H1 (cell line): Measurements from ENCODE around the gene STK33. TPM values are rescaled to one million over a fixed set of nuclear protein-coding genes. Genes with fewer than 3 reads are reported as not detected.

Source experiments
- CTCF ChIA-PET: fragments of 300-600 bp; sonication (Branson Sonifier 250); formaldehyde crosslinking; loops from one replicate; lab custom pipeline; 2021; ENCODE audit not compliant: partially characterized antibody; lab: Charles Lee
- POLR2A ChIA-PET: fragments of 300-600 bp; sonication (Branson Sonifier 250); formaldehyde crosslinking; loops from one replicate; lab custom pipeline; 2021; ENCODE audit warnings: inconsistent platforms; ENCODE audit not compliant: partially characterized antibody; lab: Charles Lee
- DNase-seq, 2 experiments: peaks; one replicate each; pipeline versions ENCODE4 v3.0.0 to v3.0.0-alpha.2; 2010 to 2022; ENCODE audit warnings: low spot score in 2 of 2, low read depth in 1 of 2, mixed read lengths in 1 of 2
- FAIRE-seq: peaks from 2 replicates; lab custom pipeline; 2011; peaks lifted over from hg19 to GRCh38; lab: Jason Lieb, UNC
- H2AFZ ChIP-seq: 2 replicates; pipeline ENCODE4 v1.8.1; 2012; ENCODE audit warnings: low read length, inconsistent platforms
- H2AK5ac ChIP-seq: 2 replicates; pipeline ENCODE4 v1.6.1; 2013; ENCODE audit warnings: low read depth, low read length
- H2BK120ac ChIP-seq: replicated peaks from 2 replicates; pipeline ENCODE3; 2013; ENCODE audit warnings: low read depth, low read length, inconsistent platforms
- H2BK12ac ChIP-seq: 2 replicates; pipeline ENCODE4 v1.6.1; 2013; ENCODE audit warnings: low read depth, low read length
- H2BK15ac ChIP-seq: 2 replicates; pipeline ENCODE4 v1.6.1; 2013; ENCODE audit warnings: low read length
- H2BK20ac ChIP-seq: 2 replicates; pipeline ENCODE4 v1.6.1; 2013; ENCODE audit warnings: low read length
- H2BK5ac ChIP-seq: 2 replicates; pipeline ENCODE4 v1.6.1; 2013; ENCODE audit warnings: low read depth, low read length
- H3K14ac ChIP-seq: 2 replicates; pipeline ENCODE4 v1.6.1; 2013; ENCODE audit warnings: inconsistent platforms; ENCODE audit not compliant: insufficient read length
- H3K18ac ChIP-seq: 2 replicates; pipeline ENCODE4 v1.6.1; 2013; ENCODE audit warnings: low read length; ENCODE audit errors: extremely low read depth
- H3K23ac ChIP-seq: 2 replicates; pipeline ENCODE4 v1.6.1; 2013; ENCODE audit warnings: inconsistent platforms; ENCODE audit not compliant: insufficient read length
- H3K23me2 ChIP-seq: 2 replicates; pipeline ENCODE4 v1.6.1; 2013; ENCODE audit warnings: low read depth, low read length
- H3K27ac ChIP-seq: 2 replicates; pipeline ENCODE4 v1.6.1; 2011; ENCODE audit warnings: low read depth, low read length, inconsistent platforms
- H3K27me3 ChIP-seq, 4 experiments: replicated peaks in 1 of 4; 1 replicate in 1 of 4; 2 replicates in 3 of 4; pipeline versions ENCODE4 v1.6.1 to v1.8.1; 2011 to 2013; ENCODE audit warnings: low read length in 3 of 4, mild to moderate bottlenecking in 3 of 4, inconsistent platforms in 2 of 4, mixed read lengths in 2 of 4, moderate library complexity in 1 of 4; ENCODE audit not compliant: control insufficient read depth in 3 of 4, insufficient read depth in 3 of 4; ENCODE audit errors: extremely low read depth in 1 of 4
- H3K36me3 ChIP-seq, 4 experiments: 2 replicates each; pipeline versions ENCODE4 v1.6.1 to v1.8.1; 2011 to 2013; ENCODE audit warnings: mild to moderate bottlenecking in 4 of 4, low read length in 3 of 4, moderate library complexity in 2 of 4, control low read depth in 1 of 4, inconsistent platforms in 1 of 4; ENCODE audit not compliant: insufficient read depth in 4 of 4, control insufficient read depth in 2 of 4
- H3K4ac ChIP-seq: replicated peaks from 2 replicates; pipeline ENCODE3; 2013; ENCODE audit warnings: low read length, low read depth, mixed read lengths, inconsistent platforms; ENCODE audit not compliant: insufficient read length
- H3K4me1 ChIP-seq, 4 experiments: replicated peaks in 1 of 4; 1 replicate in 1 of 4; 2 replicates in 3 of 4; pipeline versions ENCODE4 v1.6.1 to v1.8.1; 2011 to 2013; ENCODE audit warnings: low read length in 3 of 4, inconsistent platforms in 2 of 4, mixed read lengths in 1 of 4; ENCODE audit not compliant: insufficient read depth in 4 of 4, control insufficient read depth in 3 of 4
- H3K4me2 ChIP-seq, 2 experiments: 2 replicates each; pipeline versions ENCODE4 v1.6.1 to v1.8.1; 2011 to 2013; ENCODE audit warnings: low read depth in 2 of 2, low read length in 2 of 2, control low read depth in 1 of 2, inconsistent platforms in 1 of 2, mild to moderate bottlenecking in 1 of 2; ENCODE audit not compliant: insufficient read depth in 1 of 2
- H3K4me3 ChIP-seq, 4 experiments: fragments of 200-600, 300-600 bp in 1 of 4; sonication (generic), shearing (Covaris generic), sonication (Bioruptor Twin) in 1 of 4; 2 replicates each; pipeline versions ENCODE4 v1.5.1 to v1.8.1; 2011 to 2016; ENCODE audit warnings: low read length in 4 of 4, low read depth in 3 of 4, control low read depth in 2 of 4, inconsistent platforms in 2 of 4, mild to moderate bottlenecking in 2 of 4, mixed read lengths in 1 of 4, moderate library complexity in 1 of 4; ENCODE audit not compliant: insufficient read depth in 2 of 4; ENCODE audit errors: extremely low read depth in 1 of 4
- H3K56ac ChIP-seq: replicated peaks from 2 replicates; pipeline ENCODE3; 2013; ENCODE audit warnings: low read depth, mild to moderate bottlenecking, mixed read lengths, low read length, inconsistent platforms; ENCODE audit not compliant: insufficient read length
- H3K79me1 ChIP-seq: 2 replicates; pipeline ENCODE4 v1.6.1; 2013; ENCODE audit warnings: low read depth, low read length, control low read depth
- H3K79me2 ChIP-seq, 2 experiments: 2 replicates each; pipeline versions ENCODE4 v1.6.1 to v1.8.1; 2012 to 2013; ENCODE audit warnings: low read length in 2 of 2, mild to moderate bottlenecking in 2 of 2, inconsistent platforms in 1 of 2; ENCODE audit not compliant: insufficient read depth in 2 of 2, control insufficient read depth in 1 of 2
- H3K9ac ChIP-seq, 4 experiments: replicated peaks in 1 of 4; 1 replicate in 1 of 4; 2 replicates in 3 of 4; pipeline versions ENCODE4 v1.6.1 to v1.8.1; 2011 to 2013; ENCODE audit warnings: low read depth in 3 of 4, low read length in 3 of 4, control low read depth in 2 of 4, mild to moderate bottlenecking in 2 of 4, moderate library complexity in 2 of 4, inconsistent platforms in 1 of 4; ENCODE audit errors: extremely low read depth in 1 of 4
- H3K9me3 ChIP-seq, 2 experiments: 2 replicates each; pipeline versions ENCODE4 v1.6.1 to v1.8.1; 2012 to 2013; ENCODE audit warnings: mild to moderate bottlenecking in 2 of 2, moderate library complexity in 2 of 2, control low read depth in 1 of 2, inconsistent platforms in 1 of 2, low read depth in 1 of 2, low read length in 1 of 2, mixed read lengths in 1 of 2; ENCODE audit not compliant: insufficient read depth in 2 of 2
- H4K20me1 ChIP-seq, 2 experiments: replicated peaks in 1 of 2; 2 replicates each; pipeline versions ENCODE3 to v1.8.1; 2011 to 2013; ENCODE audit warnings: inconsistent platforms in 2 of 2, low read length in 2 of 2, mild to moderate bottlenecking in 1 of 2; ENCODE audit not compliant: insufficient read depth in 2 of 2, control insufficient read depth in 1 of 2
- H4K5ac ChIP-seq: 2 replicates; pipeline ENCODE4 v1.6.1; 2013; ENCODE audit warnings: low read length, low read depth, mixed read lengths, inconsistent platforms; ENCODE audit not compliant: insufficient read length
- H4K8ac ChIP-seq: 2 replicates; pipeline ENCODE4 v1.8.0; 2013; ENCODE audit warnings: mild to moderate bottlenecking, moderate library complexity, low read length, inconsistent platforms; ENCODE audit not compliant: insufficient read depth; ENCODE audit errors: extremely low read depth
- H4K91ac ChIP-seq: replicated peaks from 2 replicates; pipeline ENCODE3; 2013; ENCODE audit warnings: low read length, mixed read lengths, inconsistent platforms; ENCODE audit not compliant: insufficient read length
- CBX5 ChIP-seq: fragments of 300-800, 300-1000 bp; sonication (generic); IDR thresholded peaks from 2 replicates; pipeline ENCODE4 v1.7.1; 2016; ENCODE audit warnings: antibody characterized with exemption, low read length, low read depth
- CEBPB ChIP-seq: IDR thresholded peaks from 2 replicates; pipeline ENCODE4 v1.6.1; 2012; ENCODE audit warnings: low read depth, low read length
- CTBP2 ChIP-seq: IDR thresholded peaks from 2 replicates; pipeline ENCODE4 v1.7.0; 2011; ENCODE audit warnings: borderline replicate concordance, mild to moderate bottlenecking, moderate library complexity, mixed read lengths, low read length; ENCODE audit not compliant: insufficient read depth, insufficient read length
- EGR1 ChIP-seq: IDR thresholded peaks from 2 replicates; pipeline ENCODE4 v1.6.1; 2011; ENCODE audit warnings: low read depth, low read length, borderline replicate concordance
- HDAC2 ChIP-seq, 2 experiments: fragments of 300-600 bp in 1 of 2; sonication (generic) in 1 of 2; IDR thresholded peaks; 2 replicates each; pipeline ENCODE4 v1.6.1; 2011 to 2012; ENCODE audit warnings: low read depth in 2 of 2, low read length in 2 of 2, mild to moderate bottlenecking in 2 of 2, moderate library complexity in 2 of 2, borderline replicate concordance in 1 of 2, inconsistent platforms in 1 of 2
- HDAC6 ChIP-seq: IDR thresholded peaks from one replicate; pipeline ENCODE4 v1.7.1; 2012; ENCODE audit warnings: low read depth, mild to moderate bottlenecking, inconsistent platforms, low read length, moderate library complexity
- JUN ChIP-seq: IDR thresholded peaks from 2 replicates; pipeline ENCODE4 v1.6.1; 2011; ENCODE audit warnings: low read depth, mild to moderate bottlenecking, improper control_type of control experiment, low read length
- JUND ChIP-seq: IDR thresholded peaks from 2 replicates; pipeline ENCODE4 v1.6.1; 2011; ENCODE audit warnings: mild to moderate bottlenecking, improper control_type of control experiment, low read length
- KDM5A ChIP-seq: fragments of 200-600 bp; IDR thresholded peaks from 2 replicates; pipeline ENCODE4 v1.7.1; 2012; ENCODE audit warnings: mild to moderate bottlenecking, low read length, inconsistent platforms, mixed read lengths
- NRF1 ChIP-seq: IDR thresholded peaks from 2 replicates; pipeline ENCODE4 v1.6.1; 2011; ENCODE audit warnings: mild to moderate bottlenecking, low read depth, low read length, improper control_type of control experiment
- PHF8 ChIP-seq: fragments of 200-600 bp; sonication (generic); conservative IDR thresholded peaks from 2 replicates; pipeline ENCODE4 v1.7.1; 2012; ENCODE audit warnings: low read depth, mild to moderate bottlenecking, inconsistent platforms, low read length, moderate library complexity
- SP2 ChIP-seq: IDR thresholded peaks from 2 replicates; pipeline ENCODE4 v1.6.1; 2012; ENCODE audit warnings: mild to moderate bottlenecking, low read length, inconsistent platforms
- TAF1 ChIP-seq: IDR thresholded peaks from 2 replicates; pipeline ENCODE4 v1.6.1; 2011; ENCODE audit warnings: mild to moderate bottlenecking, low read depth, low read length
- TAF7 ChIP-seq: optimal IDR thresholded peaks from 2 replicates; pipeline ENCODE3; 2011; ENCODE audit warnings: low read depth, mild to moderate bottlenecking, inconsistent platforms, low read length, moderate library complexity, borderline replicate concordance
- TCF12 ChIP-seq: IDR thresholded peaks from 2 replicates; pipeline ENCODE4 v1.6.1; 2011; ENCODE audit warnings: low read depth, mild to moderate bottlenecking, low read length
- WGBS, 2 experiments: shearing (Covaris generic) in 1 of 2; methylation state at CpG; one replicate each; pipeline versions ENCODE4 v1.1.6 to v1.1.7; 2013 to 2015; ENCODE audit warnings: low lambda C conversion rate in 2 of 2, mixed read lengths in 2 of 2, inconsistent platforms in 1 of 2, low coverage in 1 of 2, missing lambda C conversion rate in 1 of 2; ENCODE audit not compliant: insufficient replicate concordance in 2 of 2, insufficient coverage in 1 of 2, insufficient read length in 1 of 2; ENCODE audit errors: extremely low coverage in 1 of 2, missing lambda C conversion rate in 1 of 2; 5-methylcytosine and 5-hydroxymethylcytosine counted together
- polyA plus RNA-seq, 7 experiments: library from polyadenylated mRNA; depleted of rRNA in 3 of 7; stranded (reverse) in 5 of 7; unstranded in 2 of 7; fragments of >200 nt in 5 of 7; fragments of 200-250 nt in 2 of 7; gene quantifications; 1 replicate in 5 of 7; 2 replicates in 1 of 7; 4 replicates in 1 of 7; pipeline versions ENCODE4 v1.2.1 to v1.2.3, GENCODE V29; 2011 to 2013; ENCODE audit warnings: missing spikeins in 2 of 7, mixed read lengths in 2 of 7
- total RNA-seq: library from RNA; stranded (reverse); fragmentation: NEBNext Ultra II Directional; extraction: Animal tissue kit (Norgen Biotek cat#: 25700); gene quantifications from 2 replicates; pipeline ENCODE4 v1.2.1, GENCODE V29; 2021

STK33 gene
- total and polyA plus RNA-seq, 2 of the 8 experiments (the other 6 are each of a cell fraction or from before 2014, with no cell fraction given) = 8.8 to 25.1 TPM

DNA sequence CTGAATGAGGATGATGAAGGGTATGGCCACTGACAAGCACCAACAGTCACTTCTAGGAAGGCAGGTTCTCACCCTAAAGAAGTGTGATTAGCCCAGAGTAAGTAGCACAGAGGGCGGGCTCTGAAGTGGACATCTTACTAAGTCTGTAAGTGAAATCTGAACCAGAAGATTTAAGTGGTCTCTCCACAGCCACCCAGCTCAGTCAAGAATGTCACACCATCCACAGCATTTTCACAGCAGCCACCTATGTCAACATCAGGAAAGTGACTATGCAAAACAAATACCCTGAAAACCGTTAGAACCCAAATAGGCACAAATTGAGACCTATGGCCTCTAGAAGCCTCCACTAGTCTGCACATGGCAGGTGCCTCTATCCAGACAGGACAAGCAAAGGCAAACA is 23.0 kb upstream of the STK33 start:
- no peak overlapping the region for H2BK12ac ChIP-seq
- no peak overlapping the region for H4K8ac ChIP-seq
- CTCF ChIA-PET = interaction anchor here (1.3 kb wide), 1 partner anchor 12 kb away, joined by 4 read pairs; no protein-coding TSS in a partner anchor
- no peak overlapping the region for H3K14ac ChIP-seq
- no peaks in the 10 kb centered on the region for H3K27me3 ChIP-seq
- no peak overlapping the region for H3K56ac ChIP-seq
- DNase-seq = no peak
- TF ChIP-seq HDAC6 (no peak), TAF7 (no peak), CTBP2 (no peak), CBX5 (no peak), PHF8 (no peak), JUND (no peak), HDAC2 (IDR thresholded peaks at IDR 0.05; ENCODE audit: borderline replicate concordance in 1 of 2, low read depth in 2 of 2, low read length in 2 of 2) (no peak), TCF12 (no peak), EGR1 (no peak), JUN (no peak), SP2 (no peak), NRF1 (no peak), KDM5A (no peak), TAF1 (no peak), CEBPB (no peak)
- POLR2A ChIA-PET = interaction anchor here (1.7 kb wide), 1 partner anchor 72 kb away, joined by 4 read pairs; no protein-coding TSS in a partner anchor
- no peak overlapping the region for H2AK5ac ChIP-seq
- H2BK120ac ChIP-seq = no peak overlapping the region
- no peaks in the 10 kb centered on the region for H3K4me1 ChIP-seq
- H3K18ac ChIP-seq = no peak overlapping the region
- no peaks in the 10 kb centered on the region for H3K79me1 ChIP-seq
- H3K27ac ChIP-seq = no peak overlapping the region
- peaks cover 0 to 5% (median 0%) of the 10 kb centered on the region in 4 experiments; a peak in 1 of 8 replicates for H3K36me3 ChIP-seq
- no peak overlapping the region for H3K23ac ChIP-seq
- H3K4me2 ChIP-seq = no peak overlapping the region
- no peaks in the 10 kb centered on the region for H3K79me2 ChIP-seq
- WGBS, 2 experiments = 87% methylated on average over 2 of the region's 2 CpGs; no CpG with 5 or more reads in 1 of the 2 experiments
- no peak overlapping the region for H2BK15ac ChIP-seq
- no peak overlapping the region for H3K9ac ChIP-seq
- H4K5ac ChIP-seq = no peak overlapping the region
- no peak for FAIRE-seq
- H3K9me3 ChIP-seq = no peaks in the 10 kb centered on the region
- H3K4ac ChIP-seq = no peak overlapping the region
- H3K23me2 ChIP-seq = no peaks in the 10 kb centered on the region
- no peak overlapping the region for H3K4me3 ChIP-seq
- no peak overlapping the region for H2BK5ac ChIP-seq
- H2AFZ ChIP-seq = no peak overlapping the region
- no peaks in the 10 kb centered on the region for H4K20me1 ChIP-seq
- H4K91ac ChIP-seq = no peak overlapping the region
- no peak overlapping the region for H2BK20ac ChIP-seq
